Activated gamma-delta T cell treated with anti-CD3 and anti-CD28 coated beads, Interleukin-2, amount 50 U/mL, for 16 hours (primary cell): Measurements from ENCODE around the gene ADM.

ENCODE experiments used
- DNase-seq: peaks from one replicate; pipeline ENCODE4 v3.0.0-alpha.2; 2020; ENCODE audit warnings: low read depth

ADM gene

DNA sequence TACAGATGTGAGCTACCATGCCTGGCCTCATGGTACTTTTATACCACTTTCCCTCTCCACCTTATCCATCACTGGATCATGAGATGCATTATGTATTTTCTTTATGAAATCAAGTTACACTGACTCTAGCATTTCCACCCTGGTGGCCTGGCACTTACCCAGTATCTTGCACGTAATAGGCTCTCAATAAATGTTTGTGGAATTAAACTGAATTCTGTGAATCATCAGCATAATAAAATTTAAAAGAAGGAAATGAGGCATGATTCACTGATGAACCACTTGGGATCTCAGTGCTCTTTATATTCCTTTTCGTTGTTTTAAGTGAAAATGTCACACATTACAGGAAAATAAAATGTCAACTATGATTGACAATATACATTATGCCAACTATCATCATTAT is 25.1 kb downstream of the ADM start:
- no peak for DNase-seq

DNA sequence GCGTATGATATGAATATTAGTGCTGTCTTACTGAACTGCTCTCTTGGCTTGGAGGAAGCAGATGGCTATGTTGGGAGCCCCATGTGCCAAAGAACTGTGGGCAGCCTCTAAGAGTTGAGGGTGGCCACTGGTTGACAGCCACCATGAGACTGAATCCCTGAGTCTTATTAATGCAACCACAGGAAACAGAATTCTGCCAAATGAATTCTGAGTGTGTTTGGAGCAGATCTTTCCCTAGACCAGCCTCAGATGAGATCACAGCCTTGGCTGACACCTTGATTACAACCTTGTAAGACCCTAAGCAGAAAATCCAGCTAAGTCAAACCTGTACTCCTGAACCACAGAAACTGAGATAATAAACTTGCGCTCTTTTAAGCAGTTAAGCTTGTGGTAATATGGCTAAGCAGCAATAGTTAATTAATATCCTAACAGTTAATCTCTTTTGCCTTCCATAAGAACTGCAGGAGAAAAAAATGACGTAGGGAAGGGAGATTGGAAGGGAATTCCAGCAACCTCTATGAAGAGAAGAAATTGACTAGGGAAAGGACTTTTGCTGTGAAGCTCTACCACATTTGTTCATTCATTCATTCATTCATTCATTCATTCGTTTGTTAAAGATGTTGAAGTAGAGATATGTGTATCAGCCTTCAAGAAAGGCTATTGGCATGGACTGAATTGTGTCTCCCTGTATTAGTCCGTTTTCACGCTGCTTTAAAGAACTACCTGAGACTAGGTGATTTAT is 26.8 kb downstream of the ADM start:
- no peak for DNase-seq

DNA sequence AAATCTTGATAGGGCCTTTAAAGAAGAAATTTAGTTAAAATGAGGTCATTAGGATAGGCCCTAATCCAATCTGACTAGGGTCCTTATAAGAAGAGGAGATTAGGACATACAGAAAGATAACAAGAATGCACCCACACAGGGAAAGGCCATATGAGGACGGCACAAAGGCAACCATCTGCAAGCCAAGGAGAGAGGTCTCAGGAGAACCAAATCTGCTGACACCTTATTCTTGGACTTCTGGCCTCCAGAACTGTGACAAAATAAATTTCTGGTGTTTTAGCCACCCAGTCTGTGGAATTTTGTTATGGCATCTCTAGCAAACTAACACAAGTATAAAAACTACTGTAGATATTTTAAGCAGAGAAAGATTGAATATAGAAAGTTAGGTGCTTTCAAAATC is 28.6 kb downstream of the ADM start:
- no peak for DNase-seq

DNA sequence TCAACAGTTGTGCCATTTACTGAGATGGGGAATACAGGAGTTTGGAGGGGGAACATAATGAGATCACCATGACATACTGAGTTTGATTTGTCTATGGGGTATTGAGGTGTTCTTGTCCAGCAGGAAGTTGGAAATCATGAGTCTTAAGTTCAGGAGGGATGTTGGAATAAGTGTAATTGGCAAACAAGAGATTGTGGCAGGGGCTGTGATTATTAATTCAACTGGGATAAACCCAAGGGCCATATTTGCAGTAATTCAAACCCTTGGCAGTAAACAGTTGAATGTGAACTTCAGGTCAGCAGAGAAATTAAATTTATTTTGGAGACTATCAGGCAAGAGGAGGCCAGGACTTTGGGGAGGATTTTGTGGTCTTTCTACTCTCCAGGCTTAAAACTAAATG is 33.4 kb downstream of the ADM start:
- DNase-seq: no peak

DNA sequence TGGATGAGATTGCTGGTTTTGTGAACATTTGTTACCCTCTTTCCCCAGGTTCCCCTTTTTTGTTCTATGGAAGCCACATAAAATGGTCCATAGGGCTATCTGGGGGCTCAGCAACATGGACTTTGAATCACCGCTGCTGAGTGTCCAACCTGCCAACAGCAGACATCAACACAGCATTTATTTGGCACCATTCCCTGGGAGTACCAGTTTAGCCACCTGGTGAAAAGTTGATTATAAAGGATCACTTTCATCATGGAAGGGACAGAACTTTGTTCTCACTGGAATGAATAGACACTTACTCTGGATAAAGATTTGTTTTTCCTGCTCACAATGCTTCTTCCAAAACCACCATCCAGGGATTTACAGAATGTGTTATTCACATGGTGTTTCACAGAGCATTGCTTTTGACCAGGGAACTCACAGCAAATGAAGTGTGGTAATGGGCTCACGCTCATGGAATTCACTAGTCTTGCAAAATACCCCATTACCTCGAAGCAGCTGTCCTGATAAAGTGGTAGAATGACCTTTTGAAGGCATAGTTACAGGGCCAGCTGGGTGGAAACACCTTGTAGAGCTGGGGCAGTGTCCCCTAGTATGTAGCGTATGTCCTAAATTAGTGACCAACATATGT is 43.9 kb downstream of the ADM start:
- no peak for DNase-seq

DNA sequence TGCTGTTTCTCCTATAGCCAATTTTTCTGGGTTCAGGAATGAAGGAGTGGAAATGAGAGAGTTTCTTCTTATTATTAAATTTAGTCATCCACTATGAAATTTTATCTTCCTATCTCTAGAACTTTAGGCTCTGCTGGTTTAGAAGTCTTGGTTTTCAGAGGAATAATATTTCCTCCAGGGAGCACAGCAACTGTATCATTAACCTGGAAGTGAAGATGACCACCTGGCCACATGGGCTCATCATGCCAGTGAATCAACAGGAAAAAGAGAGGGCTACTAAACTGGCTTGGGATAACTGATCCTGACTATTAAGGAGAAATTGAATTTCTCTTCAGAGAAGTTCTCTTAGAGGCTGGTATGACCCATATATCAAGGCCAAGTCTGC is 44.4 kb downstream of the ADM start:
- no peak for DNase-seq

DNA sequence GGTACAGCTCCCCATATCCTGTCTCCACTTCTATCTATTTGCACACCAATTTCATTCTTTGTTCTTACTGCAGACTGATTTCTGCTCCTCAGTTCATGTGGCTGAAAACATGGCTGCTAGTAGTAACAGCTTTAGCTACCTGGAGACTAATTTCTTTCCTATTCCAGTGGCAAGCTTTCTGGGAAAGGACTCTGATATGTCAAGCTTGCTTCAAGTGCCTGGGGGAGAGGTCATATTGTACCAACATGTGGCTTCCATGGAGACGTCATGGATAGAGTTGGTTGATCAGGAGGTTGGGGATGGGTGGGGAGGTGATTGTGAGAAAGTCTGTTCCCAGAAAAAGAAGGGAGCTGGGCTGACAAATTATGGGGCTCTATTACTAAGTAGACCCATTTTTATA is 44.9 kb downstream of the ADM start:
- DNase-seq: no peak

DNA sequence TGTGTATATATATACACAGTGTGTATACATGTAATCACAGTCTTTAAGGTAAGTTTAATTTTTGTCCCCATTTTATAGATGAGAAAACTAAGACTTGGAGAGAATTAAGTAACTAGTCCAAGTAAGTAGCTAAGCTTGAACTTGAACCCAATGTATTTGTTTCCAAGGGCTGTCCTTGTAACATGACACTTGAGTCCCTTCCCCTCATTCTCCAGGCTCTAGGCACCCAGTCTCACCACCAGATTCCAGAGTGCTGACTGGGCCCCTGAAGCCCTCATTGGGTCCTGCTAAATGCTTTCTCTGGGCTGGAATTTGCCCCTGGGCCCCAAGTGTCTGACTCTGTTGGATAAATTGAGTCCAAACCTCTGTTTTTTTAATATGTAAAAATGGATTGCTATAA is 45.5 kb downstream of the ADM start:
- no peak for DNase-seq

DNA sequence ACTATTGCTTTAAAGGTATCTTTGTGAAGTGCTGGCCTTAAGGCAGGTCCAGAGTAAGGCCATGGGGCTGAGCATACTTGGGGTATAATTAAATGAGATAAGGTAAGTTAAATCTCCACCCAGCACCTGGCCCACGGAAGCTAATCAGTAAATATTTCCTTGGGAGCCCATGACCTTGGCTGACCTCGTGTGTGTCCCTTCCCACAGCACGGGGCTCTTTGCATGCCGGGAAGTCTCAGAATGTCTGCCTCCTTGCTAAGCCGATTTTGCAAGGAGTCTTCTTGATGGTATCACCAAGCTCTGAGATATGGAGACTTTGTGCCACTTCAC is 46.5 kb downstream of the ADM start:
- DNase-seq: no peak

DNA sequence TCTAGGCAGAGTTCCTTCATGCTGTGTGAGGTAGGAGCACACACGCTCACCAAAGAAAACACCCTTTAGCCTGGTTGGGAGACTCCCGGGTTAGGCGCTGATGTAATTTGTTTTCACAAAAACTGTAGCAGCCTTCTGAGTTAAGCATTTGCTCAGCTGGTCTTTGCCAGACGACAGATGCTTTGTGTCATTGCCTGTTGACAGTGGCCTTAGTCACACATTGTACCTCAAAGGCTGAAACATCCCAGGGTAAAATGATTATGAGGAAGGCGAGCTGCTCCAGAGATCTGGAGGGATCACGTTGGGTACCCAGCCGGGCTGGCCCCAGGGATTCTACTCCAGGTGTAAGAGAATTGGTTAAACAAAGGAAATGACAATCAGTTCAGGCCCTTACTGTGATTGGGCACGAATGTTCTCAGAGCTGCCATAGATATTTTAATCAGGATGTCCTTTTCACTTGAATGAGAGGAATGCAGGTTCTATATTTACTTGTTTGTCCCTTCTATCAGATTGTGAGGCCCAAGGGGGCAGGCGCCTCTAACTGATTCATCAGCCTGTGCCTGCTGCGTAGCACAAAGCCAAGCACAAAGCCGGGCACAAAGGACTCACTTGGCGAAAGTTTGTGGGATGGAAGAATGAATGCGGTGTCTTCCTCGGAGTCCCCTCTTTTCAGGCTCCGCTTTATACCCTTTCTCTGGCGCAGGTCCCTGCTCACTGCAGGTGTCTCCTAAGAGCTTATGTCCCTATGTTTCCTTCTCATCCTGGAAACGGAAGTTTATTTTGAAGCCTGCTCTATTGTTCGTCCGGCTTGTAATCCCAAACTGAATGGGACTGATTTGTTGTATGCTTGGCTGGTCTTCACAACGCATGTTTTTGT is 47.1 kb downstream of the ADM start:
- no peak for DNase-seq

DNA sequence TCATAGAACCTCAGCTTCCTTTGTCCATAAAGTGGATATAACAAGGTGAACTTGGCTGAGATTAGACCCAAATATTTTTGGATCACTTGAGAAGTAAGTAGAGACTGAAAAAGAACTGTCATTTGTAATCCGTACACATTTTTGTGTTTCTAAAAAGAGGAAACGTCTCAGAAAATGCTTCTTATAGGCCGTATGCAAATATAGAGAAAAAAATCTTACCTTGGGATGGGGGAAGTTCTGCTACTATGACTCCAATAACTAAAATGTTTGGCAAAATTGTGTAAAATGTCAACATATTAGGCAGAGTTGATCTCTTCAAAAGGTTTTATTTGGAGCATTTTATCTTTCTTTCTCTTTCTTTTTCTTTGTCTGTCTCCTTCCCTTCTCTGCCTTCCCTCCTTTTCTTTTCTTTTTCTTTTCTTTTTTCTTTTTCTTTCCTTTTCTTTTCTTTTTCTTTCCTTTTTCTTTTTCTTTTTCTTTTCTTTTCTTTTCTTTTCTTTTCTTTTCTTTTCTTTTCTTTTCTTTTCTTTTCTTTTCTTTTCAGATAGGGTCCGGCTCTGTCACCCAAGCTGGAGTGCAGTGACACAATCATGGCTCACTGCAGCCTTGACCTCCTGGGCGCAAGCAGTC is 48.2 kb downstream of the ADM start:
- DNase-seq: no peak

DNA sequence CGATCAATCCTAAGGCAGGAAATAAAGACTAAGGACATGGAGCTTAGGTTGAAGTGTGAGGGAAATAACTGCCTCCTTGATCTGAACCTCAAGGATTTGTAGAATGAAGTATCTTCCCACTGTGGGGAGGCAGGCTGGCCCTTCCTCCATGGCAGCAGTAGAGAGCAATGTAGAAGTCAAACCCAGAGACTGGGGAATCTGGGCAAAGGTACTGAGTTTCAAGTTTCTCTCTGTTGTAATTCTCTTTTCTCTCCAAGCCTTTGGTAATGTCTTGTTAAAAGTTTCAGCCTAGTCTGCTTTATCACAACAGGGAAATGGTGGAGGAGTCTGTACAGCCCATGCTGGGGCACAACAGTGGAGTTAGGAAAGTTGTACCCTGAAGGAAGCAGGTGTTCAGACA is 49.5 kb downstream of the ADM start:
- DNase-seq: no peak

DNA sequence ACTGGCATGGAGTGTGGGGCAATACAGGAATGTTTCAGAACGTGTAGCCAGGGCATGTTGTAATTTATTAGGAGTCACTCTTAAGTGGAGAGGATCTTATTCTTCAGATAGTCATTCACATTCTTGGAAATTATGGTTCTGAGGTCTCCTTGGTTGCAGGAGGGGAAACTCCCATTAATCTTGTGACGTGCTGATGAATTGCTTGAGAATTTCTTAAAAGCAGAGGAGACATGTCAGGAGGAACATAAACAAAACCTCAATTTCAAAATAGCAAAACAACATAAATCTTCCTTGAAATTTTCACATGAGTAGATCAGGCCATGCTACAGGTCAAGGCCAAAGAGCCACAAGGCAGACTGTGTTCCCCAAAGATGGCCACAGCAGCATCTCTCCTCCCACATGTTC is 50.4 kb downstream of the ADM start:
- no peak for DNase-seq

DNA sequence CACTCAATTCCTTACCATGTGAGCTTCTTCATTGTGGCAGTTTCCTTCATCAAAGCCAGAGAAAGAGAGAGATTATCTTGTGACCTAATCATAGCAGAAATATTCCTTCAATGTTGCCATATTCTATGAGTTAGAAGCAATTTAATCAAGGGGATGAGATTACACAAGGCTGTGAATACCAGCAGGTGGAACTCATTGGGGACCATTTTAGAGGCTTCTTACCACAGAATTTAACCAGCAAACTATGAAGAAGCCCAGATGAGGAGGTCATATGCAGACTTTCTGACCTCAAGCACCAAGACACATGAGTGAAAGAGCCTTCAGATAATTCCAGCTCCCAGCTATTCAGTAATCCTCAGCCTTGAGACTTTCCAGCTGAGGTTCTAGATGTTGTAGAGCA is 51.3 kb downstream of the ADM start:
- DNase-seq: no peak
